Mammary epithelial cell (primary cell): ENCODE measurements around the gene DCTN3.

Experiments
- CTCF ChIP-seq, 2 donors: IDR thresholded peaks in 1 of 2; conservative IDR thresholded peaks in 1 of 2; 2 replicates each; pipeline ENCODE4 v1.5.1; 2011 to 2012; ENCODE audit warnings: inconsistent platforms in 2 of 2, low read length in 2 of 2, mild to moderate bottlenecking in 2 of 2, control low read depth in 1 of 2, low read depth in 1 of 2; ENCODE audit not compliant: insufficient read depth in 1 of 2; ENCODE audit errors: extremely low read depth in 1 of 2
- EZH2 ChIP-seq: IDR thresholded peaks from 2 replicates; pipeline ENCODE4 v1.6.1; 2012; ENCODE audit warnings: low read length, inconsistent platforms, borderline replicate concordance

DNA sequence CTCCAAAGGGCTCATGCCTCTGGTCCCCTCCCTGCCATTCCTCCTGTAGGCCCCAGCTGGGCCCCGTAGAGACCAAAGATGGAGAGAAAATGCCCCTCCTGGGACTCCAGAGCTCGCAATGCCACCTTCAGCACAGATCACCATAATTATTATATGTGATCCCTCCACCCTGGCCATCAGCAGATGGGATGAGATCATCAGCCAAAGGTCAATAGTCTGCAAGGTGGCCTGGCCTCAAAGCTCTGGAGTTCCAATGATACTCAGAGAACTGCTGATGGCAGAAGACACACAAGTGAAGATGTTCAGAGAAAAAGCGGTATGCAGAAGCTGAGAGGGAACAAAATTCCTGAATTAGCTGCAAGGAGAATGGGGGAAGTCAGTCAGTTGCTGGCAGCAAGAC lies 13.4 kb downstream of the DCTN3 start:
- no peak for TF ChIP-seq CTCF (conservative IDR thresholded peaks at IDR 0.05 in 1 of 2, IDR thresholded peaks at IDR 0.05 in 1 of 2; ENCODE audit: extremely low read depth in 1 of 2, insufficient read depth in 1 of 2, low read depth in 1 of 2, low read length in 2 of 2)
- TF ChIP-seq EZH2 = no peak
